Caco-2 (cell line): ENCODE data around the gene HHLA2. TPM values are rescaled to one million over a fixed set of nuclear protein-coding genes. Genes with fewer than 3 reads are reported as not detected.

Source experiments
- BruUV-seq: library from RNA; stranded (reverse); fragments of 400-500 nt; replicated peaks from 2 replicates; lab custom pipeline; 2021; lab: Mats Ljungman, UMichigan
- CTCF ChIA-PET: fragments of 300-600 bp; sonication (Branson Sonifier 250); formaldehyde crosslinking; loops from one replicate; lab custom pipeline; 2022; ENCODE audit warnings: antibody characterized with exemption; lab: Charles Lee
- POLR2A ChIA-PET: fragments of 300-600 bp; sonication (Branson Sonifier 250); formaldehyde crosslinking; loops from one replicate; lab custom pipeline; 2022; ENCODE audit warnings: antibody characterized with exemption; lab: Charles Lee
- DNase-seq, 2 experiments: peaks; one replicate each; pipeline versions ENCODE4 v3.0.0 to v3.0.0-alpha.2; 2020 to 2022
- H3K27me3 ChIP-seq: replicated peaks from 2 replicates; pipeline ENCODE4 v1.6.0; 2011; ENCODE audit warnings: low read length; ENCODE audit not compliant: control insufficient read depth, insufficient read depth
- H3K36me3 ChIP-seq: 2 replicates; pipeline ENCODE4 v1.5.1; 2011; ENCODE audit warnings: low read length; ENCODE audit not compliant: control insufficient read depth, insufficient read depth
- H3K4me1 ChIP-seq: fragments of 250-450 bp; sonication (Bioruptor Pico); 2 replicates; pipeline ENCODE4 v1.5.1; 2020; ENCODE audit warnings: mild to moderate bottlenecking
- H3K4me3 ChIP-seq: 2 replicates; pipeline ENCODE4 v1.5.1; 2011; ENCODE audit warnings: low read depth, mild to moderate bottlenecking, control low read depth, low read length
- H3K9me3 ChIP-seq: fragments of 250-450 bp; sonication (Bioruptor Pico); 2 replicates; pipeline ENCODE4 v1.5.1; 2020; ENCODE audit warnings: mild to moderate bottlenecking, moderate library complexity
- H3K27ac Mint-ChIP-seq: one replicate; pipeline ENCODE4 v1.8.0; 2022; ENCODE audit warnings: mixed read lengths; ENCODE audit not compliant: unreplicated experiment
- H3K27me3 Mint-ChIP-seq: one replicate; pipeline ENCODE4 v1.8.0; 2022; ENCODE audit warnings: mixed read lengths; ENCODE audit not compliant: insufficient read depth, unreplicated experiment
- H3K36me3 Mint-ChIP-seq: one replicate; pipeline ENCODE4 v1.8.0; 2022; ENCODE audit warnings: mild to moderate bottlenecking, mixed read lengths; ENCODE audit not compliant: insufficient read depth, unreplicated experiment
- H3K4me1 Mint-ChIP-seq: one replicate; pipeline ENCODE4 v1.8.0; 2022; ENCODE audit warnings: low read depth, mixed read lengths; ENCODE audit not compliant: unreplicated experiment
- H3K4me3 Mint-ChIP-seq: one replicate; pipeline ENCODE4 v1.8.0; 2022; ENCODE audit warnings: mild to moderate bottlenecking, moderate library complexity, mixed read lengths; ENCODE audit not compliant: unreplicated experiment
- H3K9me3 Mint-ChIP-seq: one replicate; pipeline ENCODE4 v1.8.0; 2022; ENCODE audit warnings: mixed read lengths; ENCODE audit not compliant: unreplicated experiment
- CTCF ChIP-seq, 2 experiments: fragments of 200-600 bp in 1 of 2; IDR thresholded peaks; 1 replicate in 1 of 2; 2 replicates in 1 of 2; pipeline versions ENCODE4 v1.5.1 to v1.8.0; 2011 to 2022; ENCODE audit warnings: antibody characterized with exemption in 1 of 2, control low read depth in 1 of 2, inconsistent platforms in 1 of 2, low read depth in 1 of 2, low read length in 1 of 2, mild to moderate bottlenecking in 1 of 2, moderate library complexity in 1 of 2; ENCODE audit not compliant: insufficient read depth in 1 of 2, severe bottlenecking in 1 of 2, unreplicated experiment in 1 of 2
- intact Hi-C: fragments of 100-400 bp; cut with micrococcal nuclease; formaldehyde crosslinking; loops from one replicate; pipeline ENCODE4 v1.10.0; 2022; ENCODE audit not compliant: unreplicated experiment
- total RNA-seq: library from RNA; stranded (reverse); gene quantifications from 2 replicates; pipeline ENCODE4 v1.2.3, GENCODE V29; 2022

The HHLA2 gene
- total RNA-seq, 1 experiment from 2014 or later = 0.50 TPM

DNA sequence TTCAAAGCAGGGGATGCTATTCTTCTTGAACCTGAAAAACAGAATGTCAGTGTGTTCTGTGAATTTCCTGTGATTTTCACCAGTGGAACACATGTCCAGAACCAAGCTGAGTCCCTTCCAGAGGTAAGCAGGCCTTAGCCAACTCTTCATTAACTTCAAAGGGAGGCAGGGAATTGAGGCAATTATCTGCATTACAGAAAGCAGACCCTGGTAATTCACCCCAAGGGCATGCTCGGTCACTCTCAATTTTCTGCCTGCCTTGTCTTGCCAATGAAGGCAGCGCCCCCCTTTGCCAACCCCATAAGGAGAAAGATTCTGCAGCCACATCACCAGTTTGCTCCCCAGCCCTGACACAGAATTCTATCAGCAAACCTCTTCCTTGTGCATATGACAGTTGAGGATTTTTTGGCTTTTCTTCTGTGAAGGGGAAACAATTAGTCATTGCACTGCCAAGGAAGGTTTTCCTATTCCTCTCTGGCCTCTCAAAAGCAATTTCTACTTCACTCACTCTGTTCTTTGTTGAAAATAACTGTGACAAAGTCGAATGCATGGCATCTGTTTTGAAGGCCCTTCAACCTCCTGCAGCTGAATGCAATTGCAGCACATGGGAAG lies 85.3 kb downstream of the HHLA2 start:
- Histone ChIP-seq H3K27me3 (no peaks in the 10 kb centered on the region), H3K36me3 (no peaks in the 10 kb centered on the region), H3K4me1 (peaks cover 6% of the 10 kb centered on the region; the same call in 1 of the 2 replicates), H3K9me3 (no peaks in the 10 kb centered on the region), H3K4me3 (no peak overlapping the region)
- Mint-ChIP-seq H3K27ac (no peak overlapping the region), H3K9me3 (no peaks in the 10 kb centered on the region), H3K36me3 (no peaks in the 10 kb centered on the region), H3K4me3 (no peak overlapping the region), H3K27me3 (no peaks in the 10 kb centered on the region), H3K4me1 (no peaks in the 10 kb centered on the region)
- intact Hi-C loops = no loop called here
- BruUV-seq = no TSS peak
- ChIA-PET POLR2A (no interaction called here), CTCF (no interaction called here)
- TF ChIP-seq CTCF (IDR thresholded peaks at IDR 0.05; ENCODE audit: insufficient read depth in 1 of 2, low read depth in 1 of 2, low read length in 1 of 2, severe bottlenecking in 1 of 2, unreplicated experiment in 1 of 2) = no peak
- no peak for DNase-seq

- no peak for TF ChIP-seq CTCF (IDR thresholded peaks at IDR 0.05; ENCODE audit: insufficient read depth in 1 of 2, low read depth in 1 of 2, low read length in 1 of 2, severe bottlenecking in 1 of 2, unreplicated experiment in 1 of 2)
- no peaks in the 10 kb centered on the region for H3K36me3 Mint-ChIP-seq
- ChIA-PET CTCF (no interaction called here), POLR2A (no interaction called here)
- DNase-seq = no peak
- H3K9me3 ChIP-seq = no peaks in the 10 kb centered on the region
- no peak overlapping the region for H3K4me3 Mint-ChIP-seq
- no peaks in the 10 kb centered on the region for H3K36me3 ChIP-seq
- H3K27me3 Mint-ChIP-seq = no peaks in the 10 kb centered on the region
- no peaks in the 10 kb centered on the region for H3K27me3 ChIP-seq
- no TSS peak for BruUV-seq
- H3K4me1 Mint-ChIP-seq = no peaks in the 10 kb centered on the region
- H3K4me1 ChIP-seq = peaks cover 6% of the 10 kb centered on the region; the same call in 1 of the 2 replicates
- no peaks in the 10 kb centered on the region for H3K9me3 Mint-ChIP-seq
- intact Hi-C loops = no loop called here
- no peak overlapping the region for H3K27ac Mint-ChIP-seq
- H3K4me3 ChIP-seq = no peak overlapping the region
Measured at GRCh38 chr3:108383306-108383705, 87.0 kb downstream of the HHLA2 start.

GRCh38 chr3:108387063-108387462 lies 90.7 kb downstream of the HHLA2 start:
- no peaks in the 10 kb centered on the region for H3K27me3 Mint-ChIP-seq
- Histone ChIP-seq H3K9me3 (no peaks in the 10 kb centered on the region), H3K4me1 (peaks cover 6% of the 10 kb centered on the region; the same call in 1 of the 2 replicates), H3K27me3 (no peaks in the 10 kb centered on the region), H3K4me3 (no peak overlapping the region), H3K36me3 (no peaks in the 10 kb centered on the region)
- H3K27ac Mint-ChIP-seq = no peak overlapping the region
- H3K4me3 Mint-ChIP-seq = no peak overlapping the region
- intact Hi-C loops = no loop called here
- no peaks in the 10 kb centered on the region for H3K9me3 Mint-ChIP-seq
- BruUV-seq = no TSS peak
- H3K4me1 Mint-ChIP-seq = no peaks in the 10 kb centered on the region
- DNase-seq = no peak
- POLR2A ChIA-PET = no interaction called here
- CTCF ChIA-PET = no interaction called here
- no peaks in the 10 kb centered on the region for H3K36me3 Mint-ChIP-seq
- TF ChIP-seq CTCF (IDR thresholded peaks at IDR 0.05; ENCODE audit: insufficient read depth in 1 of 2, low read depth in 1 of 2, low read length in 1 of 2, severe bottlenecking in 1 of 2, unreplicated experiment in 1 of 2) = no peak
